Measurements from ENCODE around the gene L1CAM.

DNA sequence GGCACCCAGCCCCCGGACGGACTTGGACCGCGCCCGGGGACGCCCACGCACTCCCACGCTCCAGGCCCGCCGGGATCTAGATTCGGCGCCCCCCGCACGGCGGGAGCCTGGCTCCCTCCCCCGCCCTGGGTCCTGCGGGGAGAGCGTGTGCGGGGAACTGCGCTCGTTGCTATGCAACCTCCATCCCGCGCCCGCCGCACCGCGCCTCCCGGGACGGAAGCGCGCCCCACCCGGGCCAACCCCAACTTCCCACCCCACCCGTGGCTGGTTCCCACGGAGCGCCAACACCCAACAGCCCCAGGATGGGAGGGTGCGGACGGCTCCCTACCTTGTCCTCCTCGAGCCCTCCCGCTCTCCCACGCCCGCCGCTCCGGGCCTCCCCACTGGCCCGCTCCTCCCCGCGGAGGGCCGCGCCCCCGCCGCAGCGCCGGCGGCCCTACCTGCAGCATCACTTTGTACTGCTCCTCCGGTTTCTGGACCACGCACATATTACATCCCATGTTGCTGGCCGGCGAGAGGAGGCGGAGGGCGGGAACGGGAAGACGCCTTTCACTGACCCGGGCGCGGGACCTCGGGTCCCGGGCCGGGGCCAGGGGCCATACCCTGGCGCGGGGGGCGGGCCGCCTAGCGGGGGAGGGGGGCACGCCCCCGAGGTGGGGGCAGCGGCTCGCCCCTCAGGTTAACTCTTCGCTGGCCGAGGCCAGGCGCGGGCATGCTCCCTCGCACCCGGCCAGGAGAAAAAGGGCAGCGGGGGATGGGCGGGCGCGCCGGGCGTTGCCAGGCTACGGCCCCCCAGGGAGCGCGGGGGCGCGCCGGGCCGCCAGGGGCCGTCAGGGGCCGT is 56.0 kb downstream of the L1CAM start, which contains the start of gene PDZD4:
- TF ChIP-seq, protein P1, sequence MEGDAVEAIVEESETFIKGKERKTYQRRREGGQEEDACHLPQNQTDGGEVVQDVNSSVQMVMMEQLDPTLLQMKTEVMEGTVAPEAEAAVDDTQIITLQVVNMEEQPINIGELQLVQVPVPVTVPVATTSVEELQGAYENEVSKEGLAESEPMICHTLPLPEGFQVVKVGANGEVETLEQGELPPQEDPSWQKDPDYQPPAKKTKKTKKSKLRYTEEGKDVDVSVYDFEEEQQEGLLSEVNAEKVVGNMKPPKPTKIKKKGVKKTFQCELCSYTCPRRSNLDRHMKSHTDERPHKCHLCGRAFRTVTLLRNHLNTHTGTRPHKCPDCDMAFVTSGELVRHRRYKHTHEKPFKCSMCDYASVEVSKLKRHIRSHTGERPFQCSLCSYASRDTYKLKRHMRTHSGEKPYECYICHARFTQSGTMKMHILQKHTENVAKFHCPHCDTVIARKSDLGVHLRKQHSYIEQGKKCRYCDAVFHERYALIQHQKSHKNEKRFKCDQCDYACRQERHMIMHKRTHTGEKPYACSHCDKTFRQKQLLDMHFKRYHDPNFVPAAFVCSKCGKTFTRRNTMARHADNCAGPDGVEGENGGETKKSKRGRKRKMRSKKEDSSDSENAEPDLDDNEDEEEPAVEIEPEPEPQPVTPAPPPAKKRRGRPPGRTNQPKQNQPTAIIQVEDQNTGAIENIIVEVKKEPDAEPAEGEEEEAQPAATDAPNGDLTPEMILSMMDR (IDR thresholded peaks at IDR 0.05), result no peak
- no peak for TF ChIP-seq ZFX (IDR thresholded peaks at IDR 0.05; ENCODE audit: borderline replicate concordance)

All from 22Rv1 (cell line).